ENCODE results near the gene AP1S3.

AP1S3 gene

GRCh38 chr2:223800908-223801307 lies 36.5 kb downstream of the AP1S3 start:
- TF ChIP-seq EZH2 (optimal IDR thresholded peaks at IDR 0.05; ENCODE audit: low read depth, low read length), result no peak
- TF ChIP-seq CTCF (IDR thresholded peaks at IDR 0.05; ENCODE audit: low read length), result no peak
- TF ChIP-seq EZH2phosphoT487 (IDR thresholded peaks at IDR 0.05; ENCODE audit: low read length), result no peak
- Histone ChIP-seq H4K20me1 (ENCODE audit: insufficient read depth, low read length) (no peaks in the 10 kb centered on the region), H2AFZ (ENCODE audit: low read length) (no peak overlapping the region), H3K27me3 (replicated peaks; ENCODE audit: insufficient read depth, low read length) (no peaks in the 10 kb centered on the region), H3K4me2 (ENCODE audit: low read depth, low read length) (no peak overlapping the region), H3K9me2 (replicated peaks; ENCODE audit: insufficient read depth, low read length) (no peaks in the 10 kb centered on the region), H3K4me3 (ENCODE audit: low read length) (no peak overlapping the region), H3K9ac (ENCODE audit: low read length) (no peak overlapping the region), H3K9me3 (replicated peaks; ENCODE audit: insufficient read depth, low read length) (no peaks in the 10 kb centered on the region), H3K4me1 (ENCODE audit: low read length) (no peaks in the 10 kb centered on the region), H3K79me2 (ENCODE audit: low read length) (peaks cover 75% of the 10 kb centered on the region), H3F3A (ENCODE audit: insufficient read depth, low read length) (no peaks in the 10 kb centered on the region), H3K36me3 (replicated peaks; ENCODE audit: insufficient read depth, low read length) (no peaks in the 10 kb centered on the region), H3K27ac (ENCODE audit: low read length) (no peak overlapping the region)
- DNase-seq, result no peak

GRCh38 chr2:223797811-223798721 lies 39.3 kb downstream of the AP1S3 start:
- Histone ChIP-seq H3F3A (ENCODE audit: insufficient read depth, low read length) (no peaks in the 10 kb centered on the region), H2AFZ (ENCODE audit: low read length) (no peak overlapping the region), H3K9ac (ENCODE audit: low read length) (no peak overlapping the region), H3K27ac (ENCODE audit: low read length) (no peak overlapping the region), H3K9me3 (replicated peaks; ENCODE audit: insufficient read depth, low read length) (no peaks in the 10 kb centered on the region), H3K4me1 (ENCODE audit: low read length) (no peaks in the 10 kb centered on the region), H3K4me3 (ENCODE audit: low read length) (no peak overlapping the region), H3K36me3 (replicated peaks; ENCODE audit: insufficient read depth, low read length) (no peaks in the 10 kb centered on the region), H4K20me1 (ENCODE audit: insufficient read depth, low read length) (no peaks in the 10 kb centered on the region), H3K79me2 (ENCODE audit: low read length) (peaks cover 62% of the 10 kb centered on the region), H3K4me2 (ENCODE audit: low read depth, low read length) (no peak overlapping the region), H3K9me2 (replicated peaks; ENCODE audit: insufficient read depth, low read length) (no peaks in the 10 kb centered on the region), H3K27me3 (replicated peaks; ENCODE audit: insufficient read depth, low read length) (no peaks in the 10 kb centered on the region)
- TF ChIP-seq CTCF (IDR thresholded peaks at IDR 0.05; ENCODE audit: low read length) (peak; percentile 24), EZH2phosphoT487 (IDR thresholded peaks at IDR 0.05; ENCODE audit: low read length) (no peak)
- DNase-seq, result no peak

GRCh38 chr2:223797037-223797436 lies 40.3 kb downstream of the AP1S3 start:
- Histone ChIP-seq H3K9me2 (replicated peaks; ENCODE audit: insufficient read depth, low read length) (no peaks in the 10 kb centered on the region), H3F3A (ENCODE audit: insufficient read depth, low read length) (no peaks in the 10 kb centered on the region), H3K9me3 (replicated peaks; ENCODE audit: insufficient read depth, low read length) (no peaks in the 10 kb centered on the region), H3K79me2 (ENCODE audit: low read length) (peaks cover 66% of the 10 kb centered on the region), H3K4me1 (ENCODE audit: low read length) (no peaks in the 10 kb centered on the region), H3K4me3 (ENCODE audit: low read length) (no peak overlapping the region), H4K20me1 (ENCODE audit: insufficient read depth, low read length) (no peaks in the 10 kb centered on the region), H3K27me3 (replicated peaks; ENCODE audit: insufficient read depth, low read length) (no peaks in the 10 kb centered on the region), H2AFZ (ENCODE audit: low read length) (no peak overlapping the region), H3K36me3 (replicated peaks; ENCODE audit: insufficient read depth, low read length) (no peaks in the 10 kb centered on the region), H3K9ac (ENCODE audit: low read length) (no peak overlapping the region), H3K27ac (ENCODE audit: low read length) (no peak overlapping the region), H3K4me2 (ENCODE audit: low read depth, low read length) (no peak overlapping the region)
- no peak for DNase-seq
- no peak for TF ChIP-seq EZH2phosphoT487 (IDR thresholded peaks at IDR 0.05; ENCODE audit: low read length)
- no peak for TF ChIP-seq EZH2 (optimal IDR thresholded peaks at IDR 0.05; ENCODE audit: low read depth, low read length)
- TF ChIP-seq CTCF (IDR thresholded peaks at IDR 0.05; ENCODE audit: low read length), result no peak

Measured in MM.1S (cell line).